Prostate gland (tissue), 2 donors: ENCODE measurements around the gene NPIPA1. TPM values are rescaled to one million over a fixed set of nuclear protein-coding genes. Genes with fewer than 3 reads are reported as not detected.
"Not testable (repeated sequence)": the region's sequence is repeated elsewhere in the genome, so short reads cannot be mapped to it uniquely, and the experiment has no call there.

Experiments used
- DNase-seq: peaks from one replicate; pipeline ENCODE4 v3.0.0-alpha.2; 2019; ENCODE audit warnings: low spot score
- H3K27ac ChIP-seq, 2 donors: fragments of 200-600 bp; sonication (generic); 2 replicates each; pipeline ENCODE4 v1.5.1; 2017 to 2019
- H3K27me3 ChIP-seq: fragments of 200-600 bp; sonication (generic); replicated peaks from 2 replicates; pipeline ENCODE4 v1.5.1; 2019; ENCODE audit not compliant: insufficient read depth
- H3K36me3 ChIP-seq, 2 donors: fragments of 200-600 bp; sonication (generic); 1 replicate in 1 of 2; 2 replicates in 1 of 2; pipeline versions ENCODE4 v1.5.1 to v1.8.1; 2017 to 2019
- H3K4me1 ChIP-seq: fragments of 200-600 bp; sonication (generic); replicated peaks from 2 replicates; pipeline ENCODE4 v1.5.1; 2019
- H3K4me3 ChIP-seq, 2 donors: fragments of 200-600 bp; sonication (generic); 2 replicates each; pipeline ENCODE4 v1.5.1; 2017 to 2019
- H3K9me3 ChIP-seq: fragments of 200-600 bp; sonication (generic); 2 replicates; pipeline ENCODE4 v1.5.1; 2017
- CTCF ChIP-seq, 4 experiments: fragments of 200-600 bp in 2 of 4; fragments of 450-650 bp in 2 of 4; sonication (generic) in 2 of 4; IDR thresholded peaks; 1 replicate in 3 of 4; 2 replicates in 1 of 4; pipeline ENCODE4 v1.5.1; 2016 to 2019; ENCODE audit warnings: antibody characterized with exemption in 4 of 4, mild to moderate bottlenecking in 2 of 4, moderate library complexity in 2 of 4
- POLR2A ChIP-seq: fragments of 450-650 bp; IDR thresholded peaks from one replicate; pipeline ENCODE4 v1.6.1; 2016; ENCODE audit warnings: antibody characterized with exemption, mild to moderate bottlenecking
- POLR2AphosphoS5 ChIP-seq: sonication (generic); formaldehyde crosslinking; IDR thresholded peaks from one replicate; pipeline ENCODE4 v1.6.1; 2017; ENCODE audit warnings: antibody characterized with exemption
- WGBS: methylation state at CpG from one replicate; pipeline ENCODE4 v1.1.5; 2018; 5-methylcytosine and 5-hydroxymethylcytosine counted together
- intact Hi-C: fragments of 100-400 bp; cut with DNase I; formaldehyde crosslinking; loops from one replicate; pipeline ENCODE4 v1.14.2; 2022
- total RNA-seq, 2 donors: library from RNA; depleted of rRNA; stranded (reverse); fragments of >200 nt; gene quantifications; one replicate each; pipeline ENCODE4 v1.1.0, GENCODE V29; 2016

Gene NPIPA1
- total RNA-seq, 2 donors from 2014 or later: 36.1 to 133 TPM

GRCh38 chr16:14974656-14975417 lies 37.6 kb downstream of the NPIPA1 start, which contains the start of gene PDXDC1:
Gene PDXDC1 (plus strand): TSS chr16:14975026. CDS start chr16:14975200, 174 bp downstream.
- intact Hi-C loops, H3K36me3 ChIP-seq, H3K4me1 ChIP-seq, H3K27me3 ChIP-seq, H3K9me3 ChIP-seq: not testable (repeated sequence)
- peak within 1 kb of the TSS; percentile 92 to 99 for H3K27ac ChIP-seq
- under 1% methylated on average over 74 of the region's 74 CpGs for WGBS
- TF ChIP-seq CTCF (IDR thresholded peaks at IDR 0.05): peak in 1 of 4 experiments; percentile 37
- peak; percentile 91 for TF ChIP-seq POLR2AphosphoS5
- TF ChIP-seq POLR2A: peak; percentile 99
- H3K4me3 ChIP-seq: peak within 1 kb of the TSS; percentile 86 to 99
- DNase-seq: peak; percentile 98

GRCh38 chr16:14975418-14976194 lies 38.4 kb downstream of the NPIPA1 start:
- H3K4me1 ChIP-seq, H3K27me3 ChIP-seq, H3K9me3 ChIP-seq, H3K36me3 ChIP-seq, intact Hi-C loops: not testable (repeated sequence)
- WGBS: 1% methylated on average over 47 of the region's 47 CpGs
- TF ChIP-seq POLR2AphosphoS5 (peak; percentile 35), POLR2A (peak; percentile 45), CTCF (IDR thresholded peaks at IDR 0.05) (peak in 2 of 4 experiments; percentile 25 to 30)
- Histone ChIP-seq H3K4me3 (peak overlapping the region; percentile 86 to 99), H3K27ac (peak overlapping the region; percentile 92 to 99)
- peak; percentile 55 for DNase-seq

GRCh38 chr16:14976971-14977736 lies 39.9 kb downstream of the NPIPA1 start:
- H3K36me3 ChIP-seq, H3K27ac ChIP-seq, intact Hi-C loops, H3K4me3 ChIP-seq, DNase-seq, H3K27me3 ChIP-seq, H3K9me3 ChIP-seq: not testable (repeated sequence)
- 86% methylated on average over 15 of the region's 16 CpGs for WGBS
- peaks cover 11% of the 10 kb centered on the region for H3K4me1 ChIP-seq

GRCh38 chr16:14978281-14978680 lies 41.0 kb downstream of the NPIPA1 start:
- H3K27me3 ChIP-seq, H3K4me3 ChIP-seq, intact Hi-C loops, DNase-seq, H3K36me3 ChIP-seq, H3K9me3 ChIP-seq: not testable (repeated sequence)
- Histone ChIP-seq H3K4me1 (peaks cover 14% of the 10 kb centered on the region), H3K27ac (peak overlapping the region in 1 of 2 donors; percentile 9)
- WGBS: 92% methylated on average over 8 of the region's 8 CpGs

- WGBS: 78% methylated on average over 4 of the region's 4 CpGs
- H3K36me3 ChIP-seq, intact Hi-C loops, H3K4me3 ChIP-seq, H3K9me3 ChIP-seq, H3K27me3 ChIP-seq, DNase-seq: not testable (repeated sequence)
- peak overlapping the region in 1 of 2 donors; percentile 9 for H3K27ac ChIP-seq
- H3K4me1 ChIP-seq: peaks cover 14% of the 10 kb centered on the region
These were observed 41.7 kb downstream of the NPIPA1 start for GRCh38 chr16:14978908-14979307.

- DNase-seq, H3K4me3 ChIP-seq, H3K9me3 ChIP-seq, intact Hi-C loops, H3K27me3 ChIP-seq, H3K36me3 ChIP-seq: not testable (repeated sequence)
- TF ChIP-seq POLR2AphosphoS5: peak; percentile 22
- H3K27ac ChIP-seq: peak overlapping the region; percentile 25 to 79
- H3K4me1 ChIP-seq: peaks cover 14% of the 10 kb centered on the region
- 41% methylated on average over 3 of the region's 3 CpGs for WGBS
These were observed 44.0 kb downstream of the NPIPA1 start for GRCh38 chr16:14981234-14981633.
